CD4-positive, alpha-beta T cell treated with Interleukin-6 for 4 hours (primary cell): ENCODE results near the gene RIOK2.

ENCODE experiments used
- DNase-seq: peaks from one replicate; pipeline ENCODE4 v3.0.0-alpha.2; 2020; ENCODE audit warnings: mixed read lengths

The RIOK2 gene

DNA sequence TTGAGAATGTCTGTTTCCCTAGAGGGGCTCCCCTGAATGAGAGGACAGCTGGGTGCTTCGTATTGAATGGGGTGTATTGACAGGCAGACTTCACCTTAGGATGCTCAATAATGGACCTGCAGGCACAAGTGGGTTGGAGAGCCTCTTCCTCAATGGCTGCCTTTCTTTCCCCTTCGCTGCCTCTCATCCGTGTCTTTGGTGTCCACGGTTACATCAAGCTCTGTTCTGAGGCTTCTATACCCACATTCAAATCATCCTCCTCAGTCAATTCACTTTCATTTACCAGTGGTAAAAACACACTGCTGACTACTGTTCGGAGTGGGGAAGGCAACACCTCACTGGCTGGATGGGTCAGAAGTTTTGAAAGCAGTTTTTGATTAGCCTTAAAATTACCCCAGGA is 61.2 kb downstream of the RIOK2 start:
- no peak for DNase-seq

- no peak for DNase-seq
Measured at GRCh38 chr5:97120195-97120594, 62.9 kb downstream of the RIOK2 start.

DNA sequence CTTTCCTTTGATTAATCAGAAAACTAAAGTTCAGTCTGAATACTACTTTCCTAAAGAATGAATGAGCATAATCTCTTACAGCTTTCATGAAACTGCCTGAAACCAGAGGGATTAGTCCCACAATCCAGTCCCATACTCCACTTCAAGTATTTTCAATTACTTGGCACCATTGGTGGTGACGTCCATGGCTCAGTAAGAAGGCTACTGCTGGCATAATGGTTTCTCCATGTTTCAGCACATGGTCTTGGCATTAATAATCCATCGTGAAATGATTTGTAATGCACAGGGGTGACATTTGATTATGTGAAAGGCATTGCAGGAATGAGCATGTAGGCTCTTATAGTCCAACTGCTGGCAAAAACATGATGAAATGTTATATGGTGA is 64.0 kb downstream of the RIOK2 start:
- no peak for DNase-seq

- DNase-seq = no peak
Measured at GRCh38 chr5:97118261-97119006, 64.6 kb downstream of the RIOK2 start.

GRCh38 chr5:97115932-97116331 is 67.1 kb downstream of the RIOK2 start:
- no peak for DNase-seq

DNA sequence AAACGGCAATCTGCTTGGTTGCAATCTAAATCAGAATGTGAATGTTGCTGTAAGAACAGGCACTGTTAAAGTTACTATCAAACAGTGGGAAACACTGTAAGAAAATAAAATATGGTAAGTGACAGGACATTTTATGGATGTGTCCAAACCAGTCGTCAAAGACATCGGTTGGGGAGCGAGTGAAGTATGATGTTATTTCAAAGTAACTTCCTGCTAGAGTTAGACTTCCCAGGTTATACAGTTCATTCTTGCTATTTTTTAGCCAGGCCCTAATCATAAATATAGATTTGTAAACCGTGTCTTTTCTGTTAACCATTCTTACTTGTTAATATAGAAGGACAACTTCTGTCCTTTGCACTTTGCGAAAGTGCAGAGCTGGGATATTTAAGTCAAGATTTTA is 70.8 kb downstream of the RIOK2 start:
- DNase-seq = no peak

GRCh38 chr5:97111616-97112015 is 71.4 kb downstream of the RIOK2 start:
- peak; percentile 5 for DNase-seq

GRCh38 chr5:97111004-97111403 is 72.0 kb downstream of the RIOK2 start:
- no peak for DNase-seq
